GM10847 (cell line): ENCODE data around the gene FILIP1L.

Source experiments
- POLR2A ChIP-seq: IDR thresholded peaks from 2 replicates; pipeline ENCODE4 v1.6.1; 2011; ENCODE audit not compliant: insufficient read length; ENCODE audit errors: extremely low read depth

The FILIP1L gene

DNA sequence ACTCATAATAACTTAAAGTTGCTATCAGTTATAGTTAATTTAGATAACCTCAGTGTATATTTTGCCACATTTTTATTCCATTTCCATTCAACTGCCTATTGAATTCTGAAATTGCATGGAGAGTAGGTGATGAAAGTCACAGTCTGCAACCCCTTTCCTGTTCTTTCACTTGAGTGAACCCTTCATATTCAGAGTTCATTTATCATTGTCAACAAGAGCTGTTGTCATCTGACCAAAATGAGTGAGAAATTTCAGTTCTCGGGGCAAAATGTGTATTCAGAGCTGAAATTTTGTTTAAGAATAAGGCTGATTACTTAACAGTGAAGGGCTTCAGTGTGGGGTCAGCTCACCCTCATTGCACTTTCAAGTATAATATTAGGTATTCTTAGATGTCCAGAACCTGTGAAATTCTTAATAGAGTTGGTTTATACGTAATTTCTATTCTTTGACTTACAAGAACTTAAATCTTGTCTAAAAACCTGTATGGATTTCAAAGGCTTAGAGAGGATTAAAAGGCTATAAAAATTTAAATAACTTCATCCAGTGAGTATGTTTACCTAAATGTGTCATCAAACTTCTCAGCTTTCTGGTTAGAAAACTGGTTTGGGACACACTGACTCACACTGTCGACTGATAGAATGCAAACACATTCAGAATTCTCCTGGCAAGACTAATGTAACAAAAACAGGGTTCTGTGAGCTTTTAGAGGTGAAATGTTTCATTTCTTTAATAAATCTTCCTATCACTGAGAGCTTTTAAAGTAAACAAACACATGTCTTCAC lies 204.4 kb downstream of the FILIP1L start:
- TF ChIP-seq POLR2A = no peak

- no peak for TF ChIP-seq POLR2A
Observed at GRCh38 chr3:99907959-99908544, 206.2 kb downstream of the FILIP1L start.

- TF ChIP-seq POLR2A = no peak
Observed at GRCh38 chr3:99903869-99904268, 210.4 kb downstream of the FILIP1L start.

DNA sequence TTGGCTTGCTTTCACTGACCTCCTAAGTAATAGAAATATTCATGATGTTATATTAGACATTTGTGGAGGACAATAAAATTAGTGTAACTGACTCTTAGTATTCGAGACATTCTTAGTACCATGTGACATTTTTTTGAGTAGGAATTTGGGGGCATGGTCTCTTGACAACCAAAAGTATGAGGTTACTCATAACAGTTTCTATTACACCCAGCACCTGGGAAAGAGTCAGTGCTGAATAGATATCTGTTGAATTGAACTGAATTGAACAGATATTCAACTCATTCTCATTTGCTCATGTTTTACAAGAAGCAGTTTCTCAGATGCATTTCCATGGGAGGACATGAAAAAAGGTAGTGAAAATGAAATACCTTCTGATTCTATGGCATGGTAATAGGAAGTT lies 212.2 kb downstream of the FILIP1L start:
- TF ChIP-seq POLR2A = no peak

DNA sequence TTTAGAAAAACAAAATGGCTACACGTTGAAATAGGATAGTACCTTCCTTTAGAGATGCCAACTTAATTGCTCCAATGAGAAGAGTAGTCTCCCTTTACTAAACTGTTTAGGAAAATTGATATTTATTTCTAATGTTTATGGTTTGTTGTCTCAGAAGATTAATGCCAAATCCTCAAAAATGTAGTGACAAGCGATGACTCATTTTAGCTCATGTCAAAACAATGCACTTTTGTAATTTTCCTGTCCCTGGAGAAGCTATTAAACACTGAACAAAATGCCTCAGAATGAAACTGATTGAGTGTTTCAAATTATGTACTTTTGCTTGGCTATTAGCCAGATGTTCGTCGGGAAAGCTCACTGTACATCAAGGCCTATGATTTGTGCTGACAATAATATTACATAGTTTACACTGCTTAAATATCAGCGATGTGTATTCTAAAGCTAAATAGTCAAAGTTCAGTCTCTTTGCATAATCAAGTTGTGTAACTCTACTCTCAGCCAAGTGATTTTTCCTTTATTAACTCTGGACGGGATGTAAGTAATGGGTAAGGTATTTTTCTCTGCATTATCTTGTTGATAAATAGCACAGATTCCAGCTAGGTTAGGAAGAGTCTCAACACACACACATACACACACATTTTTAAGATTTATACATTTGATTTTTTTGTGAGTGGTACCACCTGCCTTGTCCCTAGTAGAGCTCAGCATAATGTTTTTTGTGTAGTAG lies 212.9 kb downstream of the FILIP1L start:
- no peak for TF ChIP-seq POLR2A

- no peak for TF ChIP-seq POLR2A
Observed at GRCh38 chr3:99900248-99900647, 214.1 kb downstream of the FILIP1L start.

- TF ChIP-seq POLR2A = no peak
Observed at GRCh38 chr3:99899603-99900002, 214.7 kb downstream of the FILIP1L start.

- no peak for TF ChIP-seq POLR2A
Observed at GRCh38 chr3:99896482-99896881, 217.8 kb downstream of the FILIP1L start.

GRCh38 chr3:99895703-99896441 lies 218.4 kb downstream of the FILIP1L start:
- TF ChIP-seq POLR2A = no peak

DNA sequence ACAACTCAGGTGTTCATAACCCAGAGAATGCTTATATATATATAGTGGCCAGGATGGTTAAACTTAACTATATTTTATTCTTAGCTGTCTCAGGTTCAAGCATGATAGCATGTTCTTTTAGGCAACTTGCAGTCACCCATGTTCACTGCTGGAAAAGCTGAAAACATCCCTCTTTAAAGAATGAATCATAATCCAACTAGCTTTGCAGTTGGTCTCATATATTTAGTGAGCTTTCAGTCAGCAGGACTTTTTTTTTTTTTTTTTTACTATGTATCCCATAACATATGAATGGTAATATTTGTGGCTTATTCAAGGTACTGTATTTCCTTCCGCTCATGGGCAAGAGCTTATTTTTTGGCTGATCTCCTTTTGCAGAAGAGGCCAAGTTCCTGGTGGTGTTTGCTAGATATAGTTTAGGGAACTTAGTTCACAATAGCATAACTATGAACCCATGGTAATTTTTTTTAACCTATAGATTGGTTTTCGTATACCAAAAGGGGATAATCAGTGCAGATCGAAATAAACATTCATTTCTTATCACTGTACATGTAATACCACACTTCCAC lies 219.1 kb downstream of the FILIP1L start:
- no peak for TF ChIP-seq POLR2A

- no peak for TF ChIP-seq POLR2A
Observed at GRCh38 chr3:99892332-99892731, 222.0 kb downstream of the FILIP1L start.

DNA sequence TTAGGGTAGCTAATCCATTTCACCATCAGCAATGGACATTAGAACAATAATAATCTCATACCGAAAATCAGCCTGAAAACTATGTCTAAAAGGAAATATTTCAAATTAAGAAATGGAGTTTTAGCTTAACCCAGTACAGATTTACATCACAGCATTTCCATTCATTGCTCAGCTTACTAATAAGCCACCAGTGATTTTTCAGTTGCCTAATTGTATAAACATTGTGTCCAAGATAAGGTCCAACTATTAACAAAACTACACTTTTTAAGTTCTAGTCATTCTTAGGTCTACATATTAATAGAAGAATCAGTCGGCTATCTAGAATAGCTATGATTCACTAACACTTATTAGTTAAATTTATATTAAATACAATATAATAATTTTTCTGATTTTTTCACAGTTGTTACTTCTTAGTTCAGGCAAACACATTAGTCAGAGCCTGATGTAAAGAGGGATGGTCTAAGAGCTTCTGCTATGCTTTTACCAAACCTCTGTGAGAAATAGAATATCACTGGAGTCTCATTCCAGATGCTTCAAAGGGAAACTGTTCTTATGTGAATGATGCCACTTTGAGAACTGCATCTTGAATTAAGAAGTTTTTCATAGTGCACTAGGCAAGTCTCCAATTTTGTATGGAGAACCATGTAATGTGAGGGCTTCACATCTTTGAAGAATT lies 222.6 kb downstream of the FILIP1L start:
- TF ChIP-seq POLR2A = no peak

GRCh38 chr3:99885851-99886250 lies 228.4 kb downstream of the FILIP1L start:
- TF ChIP-seq POLR2A = no peak

DNA sequence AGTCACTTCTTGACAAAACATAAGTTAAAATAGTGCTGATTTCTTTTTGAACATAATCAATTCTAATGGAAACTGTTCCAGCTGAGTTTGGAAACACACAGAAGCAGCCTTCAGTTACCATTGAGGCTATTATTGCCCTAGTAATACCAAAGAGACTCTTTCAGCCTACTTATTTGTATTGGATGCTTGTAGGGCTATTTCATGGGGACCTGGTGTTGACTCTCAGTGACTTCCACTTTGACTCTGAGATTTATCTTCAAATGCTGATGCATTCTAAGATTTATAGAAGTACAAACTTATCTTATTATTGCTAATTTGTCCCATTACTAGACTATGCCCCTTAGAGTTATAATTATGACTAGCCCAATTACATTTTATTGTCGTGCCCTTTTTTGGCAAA lies 229.2 kb downstream of the FILIP1L start:
- no peak for TF ChIP-seq POLR2A

- TF ChIP-seq POLR2A = no peak
Observed at GRCh38 chr3:99884484-99884883, 229.8 kb downstream of the FILIP1L start.
